Endothelial cell of hepatic sinusoid (primary cell): ENCODE results near the gene YDJC.
"Not testable (repeated sequence)": the region's sequence is repeated elsewhere in the genome, so short reads cannot be mapped to it uniquely, and the experiment has no call there.

Experiments used
- in situ Hi-C: cut with HindIII; loops from 2 replicates; pipeline ENCODE4 v1.10.0; 2017; ENCODE audit warnings: low sequenced_read_pairs

YDJC gene

GRCh38 chr22:21632931-21633330 lies 3.1 kb upstream of the YDJC start:
- in situ Hi-C loops, result no loop called here

DNA sequence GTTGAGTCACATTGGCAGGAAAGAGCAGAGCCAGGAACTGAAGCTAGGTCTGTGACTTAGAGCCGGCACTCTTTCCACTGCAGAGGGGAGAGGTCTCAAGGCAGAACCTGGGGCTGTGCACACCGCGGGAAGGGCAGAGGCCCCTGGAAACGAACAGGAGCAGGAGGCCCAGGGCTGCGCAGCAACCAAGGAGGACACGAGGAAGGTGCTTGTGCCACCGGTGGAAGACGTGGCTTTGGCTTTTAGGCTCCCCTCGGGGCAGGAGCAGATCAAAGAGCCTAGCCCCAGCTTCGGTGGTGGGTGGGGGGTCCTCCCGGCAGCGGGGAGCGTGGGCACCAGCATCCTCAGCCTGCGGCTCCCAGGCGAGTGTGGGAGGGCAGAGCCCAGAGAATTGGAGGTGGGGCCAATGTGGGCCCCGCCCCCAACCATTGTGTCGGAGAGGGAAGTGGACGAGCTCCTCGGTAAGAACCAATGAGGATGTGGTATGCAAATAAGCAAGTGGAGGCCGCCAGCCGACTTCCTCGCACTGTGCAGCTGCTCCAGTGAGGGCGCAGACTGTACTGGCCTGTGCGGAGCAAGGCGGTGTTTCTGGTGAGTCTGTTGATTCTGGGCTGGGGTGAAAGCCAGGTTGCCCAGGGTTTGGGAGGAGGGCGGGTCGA lies 2.5 kb upstream of the YDJC start, which contains the start of gene CCDC116:
TSS of gene CCDC116 (plus strand) at position 524 of the 659 bp plus-strand sequence. CDS start 422 bp downstream, outside the sequence.
- in situ Hi-C loops, result no loop called here

- in situ Hi-C loops, result no loop called here
Measured at GRCh38 chr22:21631025-21631424, 1.2 kb upstream of the YDJC start.

GRCh38 chr22:21628386-21629254 lies 1.2 kb downstream of the YDJC start:
- in situ Hi-C loops, result no loop called here

DNA sequence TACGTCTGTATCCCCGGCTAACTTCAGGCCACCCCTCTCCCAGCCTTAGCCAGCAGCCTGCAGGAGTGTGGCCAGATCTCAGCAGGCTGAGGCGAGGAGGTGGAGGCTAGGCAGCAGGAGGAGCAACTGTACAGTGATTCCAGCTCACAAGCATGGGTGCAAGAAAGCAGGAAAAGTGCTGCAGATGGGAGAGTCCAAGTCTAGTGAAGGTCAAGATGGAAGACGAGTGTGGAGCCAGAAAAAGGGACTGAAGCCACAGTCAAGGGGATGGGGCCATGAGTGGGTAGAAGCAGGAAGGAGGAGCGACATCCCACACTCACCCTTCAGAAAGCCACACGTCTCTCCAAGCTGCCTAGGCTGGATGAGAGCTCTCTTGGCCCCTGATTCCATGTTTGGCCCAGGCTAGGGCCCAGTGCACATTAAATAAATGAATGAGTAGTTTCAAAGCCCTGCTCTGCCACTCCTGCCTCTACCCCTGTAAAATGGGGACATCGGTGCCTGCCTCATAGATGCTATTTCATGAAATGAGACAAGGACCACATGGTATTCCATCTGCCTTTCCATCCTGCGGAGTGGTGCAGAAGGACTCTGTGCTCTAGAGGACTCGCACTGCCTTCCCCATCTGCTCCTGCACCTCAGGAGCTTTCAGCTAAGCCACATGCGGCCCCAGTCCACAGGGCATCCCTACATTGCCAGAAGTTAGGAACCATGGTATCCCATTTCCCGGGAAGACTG lies 2.9 kb downstream of the YDJC start:
- in situ Hi-C loops, result no loop called here

DNA sequence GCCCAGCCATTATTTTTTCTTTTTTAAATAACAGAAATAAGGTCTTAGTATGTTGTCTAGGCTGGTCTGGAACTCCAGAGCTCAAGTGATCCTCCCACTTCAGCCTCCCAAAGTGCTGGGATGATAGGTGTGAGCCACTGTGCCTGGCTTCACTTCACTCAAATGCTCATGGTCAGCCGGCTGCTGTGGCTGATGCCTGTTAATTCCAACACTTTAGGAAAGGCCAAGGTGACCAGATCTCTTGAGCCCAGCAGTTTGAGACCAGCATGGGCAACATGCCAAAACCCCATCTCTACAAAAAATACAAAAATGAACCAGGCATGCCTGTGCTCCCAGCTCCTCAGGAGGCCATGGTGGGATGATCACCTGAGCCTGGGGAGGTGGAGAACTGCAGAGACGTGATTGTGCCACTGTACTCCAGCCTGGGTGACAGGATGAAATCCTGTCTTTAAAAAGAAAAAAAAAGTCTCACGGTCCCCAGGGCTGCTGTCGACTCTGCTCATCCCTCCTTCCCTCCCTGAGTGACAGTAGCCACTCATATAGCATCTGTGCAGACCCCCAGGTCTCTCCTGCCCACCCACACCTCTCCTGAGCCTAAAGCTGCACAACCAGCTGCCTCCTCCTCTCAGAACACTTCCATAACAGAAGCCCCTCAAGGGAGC lies 3.6 kb downstream of the YDJC start:
- in situ Hi-C loops, result no loop called here

GRCh38 chr22:21624880-21625791 lies 4.7 kb downstream of the YDJC start:
- in situ Hi-C loops, result no loop called here

DNA sequence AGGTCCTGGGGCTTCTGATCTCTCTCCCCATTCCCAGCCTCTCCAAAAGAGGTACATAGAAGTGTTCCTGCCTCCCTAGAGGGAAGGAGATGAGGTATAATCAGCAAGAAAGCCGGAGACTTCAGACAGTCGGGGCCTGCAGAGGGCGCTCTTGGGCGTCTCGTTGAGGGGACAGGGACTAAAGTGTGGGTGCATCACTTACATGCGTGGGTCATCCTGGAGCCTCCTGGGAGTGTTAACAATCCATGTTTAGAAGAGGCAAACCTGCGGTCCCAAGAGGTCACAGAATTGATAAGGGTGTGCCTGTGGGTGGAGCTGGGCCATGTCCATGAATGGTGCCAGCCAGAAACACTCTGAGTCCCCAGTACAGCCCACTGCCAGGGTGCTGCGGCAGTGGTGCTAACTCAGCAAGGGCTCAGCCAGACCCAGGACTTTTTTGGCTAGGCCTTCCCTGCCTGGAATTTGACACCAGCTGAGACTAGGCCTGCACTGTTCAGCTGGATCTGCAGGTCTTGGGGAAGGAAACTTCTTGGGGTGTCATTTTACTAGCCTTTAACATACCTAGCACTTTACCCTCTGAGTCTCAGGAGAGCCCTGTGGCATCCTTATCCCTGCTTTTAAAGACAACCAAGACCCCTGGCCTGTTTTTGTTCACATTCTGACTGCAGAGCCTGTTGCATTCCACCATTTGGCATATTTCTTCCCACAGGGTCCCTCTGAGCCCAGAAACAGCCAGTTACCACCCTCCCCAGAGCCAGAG lies 5.5 kb downstream of the YDJC start:
- in situ Hi-C loops, result no loop called here

- in situ Hi-C loops, result no loop called here
Measured at GRCh38 chr22:21623648-21623970, 6.2 kb downstream of the YDJC start.

- in situ Hi-C loops, result no loop called here
Measured at GRCh38 chr22:21622919-21623647, 6.7 kb downstream of the YDJC start.

GRCh38 chr22:21622011-21622918 lies 7.6 kb downstream of the YDJC start:
- in situ Hi-C loops, result no loop called here

DNA sequence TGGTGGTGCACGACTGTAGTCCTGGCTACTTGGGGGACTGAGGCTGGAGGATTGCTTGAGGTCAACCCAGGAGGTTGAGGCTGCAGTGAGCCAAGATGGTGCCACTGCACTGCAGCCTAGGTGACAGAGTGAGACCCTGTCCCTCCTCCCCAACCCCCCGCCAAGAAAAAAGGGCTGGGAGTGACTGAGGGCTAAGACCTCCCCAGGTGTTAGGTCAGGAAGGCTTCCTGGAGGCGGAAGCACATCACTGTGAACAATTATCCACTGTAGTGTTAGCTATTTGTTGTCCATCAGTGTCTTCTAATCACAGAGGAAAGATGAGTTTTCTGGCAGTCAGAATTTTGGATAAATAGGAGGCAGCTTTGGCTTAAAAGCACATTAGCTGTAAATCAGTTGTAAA lies 8.8 kb downstream of the YDJC start:
- in situ Hi-C loops, result no loop called here

- in situ Hi-C loops, result not testable (repeated sequence)
Measured at GRCh38 chr22:21617337-21617736, 12.5 kb downstream of the YDJC start.

DNA sequence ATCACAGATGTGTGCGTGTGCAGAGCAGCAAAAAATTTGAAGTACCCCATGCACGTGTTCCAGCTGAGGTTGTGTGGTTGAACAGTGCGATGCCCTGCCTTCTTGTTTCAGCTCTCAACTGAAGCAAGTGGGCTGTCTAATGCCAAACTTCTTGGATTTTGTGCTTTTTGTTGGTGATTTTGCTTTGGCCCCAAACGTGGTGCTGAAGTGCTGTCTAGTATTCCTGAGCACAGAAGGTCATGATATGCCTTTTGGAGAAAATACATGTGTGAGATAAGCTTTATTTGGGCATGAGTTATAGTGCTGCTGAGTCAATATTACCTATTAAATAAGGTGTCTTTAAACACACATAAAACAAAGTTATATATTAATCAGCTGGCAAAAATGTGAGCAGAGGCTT lies 14.1 kb downstream of the YDJC start:
- in situ Hi-C loops, result no loop called here

DNA sequence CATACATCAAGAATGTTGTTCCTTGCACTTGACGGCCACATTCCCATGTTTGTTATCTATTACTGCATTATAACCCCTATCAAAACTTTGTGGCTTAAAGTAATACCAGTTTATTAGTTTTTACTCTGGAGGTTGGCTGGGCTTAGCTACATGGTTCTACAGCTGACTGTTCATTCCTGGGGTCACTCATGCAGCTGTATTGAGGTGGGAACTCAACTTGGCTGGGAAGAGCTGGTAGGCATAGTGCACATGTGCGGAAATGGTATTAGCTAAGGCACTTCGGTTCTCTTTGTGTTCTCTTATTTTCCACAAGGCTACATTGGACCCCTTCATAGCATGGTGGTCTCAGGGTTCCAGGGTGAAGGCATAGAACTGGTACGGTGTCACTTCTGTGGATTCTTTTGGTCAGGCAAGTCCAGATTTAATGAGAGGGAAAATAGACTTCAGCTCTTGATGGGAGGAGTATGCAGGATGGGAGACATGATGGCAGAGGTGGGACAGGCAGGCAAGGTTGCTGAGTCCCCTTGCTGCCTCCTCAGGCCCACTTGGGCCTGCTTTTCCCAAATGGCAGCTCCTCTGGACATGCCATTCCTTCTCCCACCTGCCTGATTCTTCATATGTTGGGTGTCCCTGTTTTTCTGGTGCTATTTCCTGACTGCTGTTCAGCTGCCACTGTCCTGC lies 16.1 kb downstream of the YDJC start:
- in situ Hi-C loops, result no loop called here

- in situ Hi-C loops, result no loop called here
Measured at GRCh38 chr22:21612858-21613257, 17.0 kb downstream of the YDJC start.
